Activated CD8-positive, alpha-beta memory T cell treated with anti-CD3 and anti-CD28 coated beads for 24 hours (primary cell): Measurements from ENCODE around the gene EPHX1.
A peak's percentile ranks its signal among the peaks of the same experiment; 100 is the strongest.

Experiments
- DNase-seq: peaks from one replicate; pipeline ENCODE4 v3.0.0-alpha.2; 2020

The EPHX1 gene

DNA sequence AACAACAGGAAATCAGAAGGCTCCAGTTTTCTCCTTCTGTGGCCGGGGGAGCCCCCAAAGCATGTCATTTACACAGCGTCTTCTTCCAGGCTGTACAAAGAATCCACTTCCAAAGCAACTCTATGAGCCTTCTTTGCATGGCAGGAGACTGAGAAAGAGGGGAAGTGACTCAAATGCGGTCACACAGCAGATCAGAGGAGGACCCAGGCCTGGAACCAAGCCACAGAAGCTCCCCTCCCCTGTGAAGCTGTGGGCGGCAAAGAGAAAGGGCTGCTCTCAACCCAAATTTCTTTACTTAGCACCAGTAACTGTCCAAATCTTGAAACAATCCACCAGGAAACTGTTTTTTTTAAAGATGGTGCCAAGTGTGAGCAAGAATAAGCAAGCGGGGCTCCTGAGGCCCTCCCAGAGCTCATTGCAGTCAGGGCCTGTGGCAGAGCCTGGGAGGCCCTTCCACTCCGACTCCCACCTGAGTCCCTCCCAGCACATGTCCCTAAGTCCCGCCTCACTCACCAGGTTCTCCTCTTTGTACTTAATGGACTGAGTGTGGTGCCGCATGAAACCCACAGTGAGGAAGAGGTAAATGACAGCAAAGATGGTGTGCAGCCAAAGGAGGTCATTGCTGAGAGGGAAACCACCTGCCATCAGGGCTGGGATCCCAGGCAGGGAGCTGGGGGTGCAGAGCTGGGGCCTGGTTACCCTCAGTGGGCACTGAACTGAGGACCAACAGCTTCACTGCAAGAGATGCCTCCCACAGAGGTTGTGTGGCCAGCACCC, 56.3 kb downstream of the EPHX1 start:
- peak; percentile 80 for DNase-seq

- DNase-seq: no peak
Observed at GRCh38 chr1:225866981-225867380, 57.1 kb downstream of the EPHX1 start.

DNA sequence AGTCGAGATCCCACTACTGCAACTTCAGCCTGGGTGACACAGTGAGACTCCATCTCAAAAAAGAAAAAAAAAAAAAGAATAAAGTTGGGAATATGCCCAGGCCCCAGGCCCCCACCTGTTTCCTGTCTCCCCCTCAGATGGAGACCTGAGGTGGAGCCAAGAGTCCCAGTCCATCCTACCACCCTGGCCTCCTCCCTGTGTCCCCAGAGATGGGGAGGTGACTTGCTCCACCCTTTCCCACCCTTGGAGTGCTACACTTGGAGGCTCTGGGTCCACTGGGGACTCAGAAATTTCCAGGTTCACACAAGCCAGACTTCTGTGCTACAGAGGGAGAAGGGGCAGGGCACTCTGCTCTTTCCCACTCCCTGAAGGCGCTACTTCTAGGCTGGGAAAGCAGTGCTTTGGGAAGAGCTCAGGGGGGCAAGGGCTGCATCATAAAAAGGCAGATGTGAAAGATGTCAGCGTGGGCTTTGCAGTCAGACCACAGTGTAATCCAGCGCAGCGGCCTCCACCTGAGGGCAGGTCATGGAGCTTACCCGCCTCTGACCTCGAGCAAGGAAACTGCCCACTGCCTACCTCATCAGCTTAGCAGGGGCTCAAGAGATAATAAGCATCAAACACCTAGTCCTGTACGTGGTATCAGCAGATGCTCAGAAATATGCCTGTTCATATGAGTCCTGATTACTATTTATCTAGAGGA, 58.9 kb downstream of the EPHX1 start:
- no peak for DNase-seq

DNA sequence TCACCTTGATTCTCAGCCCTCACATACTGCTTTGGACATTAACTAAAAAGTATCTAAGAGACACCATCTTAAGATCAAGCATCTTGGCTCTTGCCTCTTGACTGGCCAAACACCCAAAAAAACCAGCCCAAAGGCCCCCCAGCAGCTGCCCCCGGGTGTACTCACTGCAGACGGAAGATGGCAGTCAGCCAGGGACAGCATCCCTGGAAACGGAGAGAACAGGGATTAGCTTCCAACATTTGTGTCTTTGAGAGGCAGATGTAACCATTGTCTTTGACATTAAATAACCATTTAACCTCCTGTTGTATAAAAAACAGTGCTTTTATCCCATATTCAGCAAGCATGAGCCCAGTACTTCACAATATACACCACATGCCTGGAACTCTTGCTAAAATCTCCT, 61.0 kb downstream of the EPHX1 start:
- DNase-seq: no peak

- DNase-seq: no peak
Observed at GRCh38 chr1:225871359-225872074, 61.6 kb downstream of the EPHX1 start.

GRCh38 chr1:225872075-225872430, 62.1 kb downstream of the EPHX1 start:
- no peak for DNase-seq

DNA sequence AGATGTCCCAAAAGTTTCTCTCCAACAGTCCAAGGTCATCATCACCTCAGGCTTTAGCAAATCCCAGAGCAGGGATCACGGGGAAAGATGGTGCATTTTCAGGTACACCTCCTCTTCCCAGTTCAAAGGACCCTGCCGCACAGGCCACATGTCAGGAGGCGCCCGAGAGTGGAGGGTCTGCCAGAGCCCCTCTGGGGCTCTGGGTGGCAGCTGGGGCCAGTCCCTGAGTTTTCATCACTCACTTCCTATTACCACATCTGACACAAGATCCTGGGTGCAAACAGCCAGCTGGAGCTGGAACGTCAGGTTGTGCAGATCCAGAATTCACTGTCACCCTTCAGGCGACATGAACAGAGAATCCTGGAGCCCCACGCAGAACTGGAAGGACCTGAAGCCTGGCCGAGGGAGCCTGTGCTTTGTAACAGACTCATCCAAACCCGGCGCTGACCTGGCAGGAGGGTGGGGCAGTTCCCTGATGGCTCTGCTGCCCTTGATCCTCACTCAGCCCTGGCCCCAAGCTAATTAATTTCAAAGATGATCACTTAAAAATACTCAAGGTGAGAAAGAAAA, 63.4 kb downstream of the EPHX1 start:
- no peak for DNase-seq

- DNase-seq: no peak
Observed at GRCh38 chr1:225874431-225874830, 64.5 kb downstream of the EPHX1 start.

DNA sequence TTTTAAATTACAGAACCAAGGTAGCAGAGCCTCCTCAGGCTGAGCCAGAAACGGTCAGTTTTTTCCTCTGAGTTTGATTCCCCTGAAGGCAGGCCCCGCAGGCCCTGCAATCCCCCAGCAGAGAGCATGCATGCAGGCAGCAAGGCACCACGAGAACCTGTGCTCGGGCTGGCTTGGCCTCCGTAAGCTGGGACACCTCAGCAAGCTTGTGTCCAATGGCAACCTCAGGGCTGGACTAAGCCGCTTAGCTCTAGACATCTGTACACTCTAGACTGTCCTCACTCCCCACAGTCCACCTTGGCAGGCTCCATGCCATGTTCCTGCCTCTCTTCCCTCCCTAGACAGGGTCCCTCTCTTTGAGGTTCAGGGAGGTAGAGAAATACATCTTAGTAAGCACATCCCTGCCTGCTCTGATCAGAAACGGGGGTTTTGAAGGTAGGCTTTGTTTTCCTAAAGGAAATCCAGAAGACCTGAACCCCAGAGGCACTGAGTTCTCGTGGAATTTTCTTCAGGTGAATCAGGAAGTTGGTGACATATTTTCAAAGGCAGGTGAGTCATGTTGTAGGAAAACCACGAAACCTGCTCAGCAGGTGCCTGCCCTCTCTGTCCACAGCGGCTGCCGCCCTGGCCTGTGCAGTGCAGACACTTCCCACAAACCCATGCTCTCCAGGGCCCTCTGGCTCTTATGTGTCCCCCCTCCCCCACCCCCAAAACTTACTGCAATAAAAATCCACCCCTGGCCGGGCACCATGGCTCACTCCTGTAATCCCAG, 65.3 kb downstream of the EPHX1 start:
- DNase-seq: no peak

- no peak for DNase-seq
Observed at GRCh38 chr1:225876900-225877510, 67.1 kb downstream of the EPHX1 start.

- no peak for DNase-seq
Observed at GRCh38 chr1:225877580-225877979, 67.7 kb downstream of the EPHX1 start.

DNA sequence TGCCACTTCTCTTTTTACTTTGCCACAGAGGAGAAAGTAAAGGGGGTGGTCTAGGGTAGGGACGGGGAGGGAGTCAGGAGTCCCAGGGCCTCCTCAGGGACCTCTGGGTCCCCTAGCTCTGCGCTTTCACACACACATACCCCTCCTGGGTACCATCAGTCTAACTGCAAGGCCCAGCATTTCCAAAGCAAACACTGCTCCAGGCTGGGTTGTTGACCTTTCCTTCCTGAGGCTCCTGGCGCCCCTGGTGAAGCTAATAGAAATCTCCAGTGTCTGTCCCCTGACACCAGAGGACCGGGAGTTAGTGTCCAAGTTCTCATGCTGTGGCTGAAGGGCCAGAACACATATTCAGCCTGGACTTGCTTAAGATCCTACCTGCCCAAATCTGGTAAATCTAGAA, 68.4 kb downstream of the EPHX1 start:
- no peak for DNase-seq

DNA sequence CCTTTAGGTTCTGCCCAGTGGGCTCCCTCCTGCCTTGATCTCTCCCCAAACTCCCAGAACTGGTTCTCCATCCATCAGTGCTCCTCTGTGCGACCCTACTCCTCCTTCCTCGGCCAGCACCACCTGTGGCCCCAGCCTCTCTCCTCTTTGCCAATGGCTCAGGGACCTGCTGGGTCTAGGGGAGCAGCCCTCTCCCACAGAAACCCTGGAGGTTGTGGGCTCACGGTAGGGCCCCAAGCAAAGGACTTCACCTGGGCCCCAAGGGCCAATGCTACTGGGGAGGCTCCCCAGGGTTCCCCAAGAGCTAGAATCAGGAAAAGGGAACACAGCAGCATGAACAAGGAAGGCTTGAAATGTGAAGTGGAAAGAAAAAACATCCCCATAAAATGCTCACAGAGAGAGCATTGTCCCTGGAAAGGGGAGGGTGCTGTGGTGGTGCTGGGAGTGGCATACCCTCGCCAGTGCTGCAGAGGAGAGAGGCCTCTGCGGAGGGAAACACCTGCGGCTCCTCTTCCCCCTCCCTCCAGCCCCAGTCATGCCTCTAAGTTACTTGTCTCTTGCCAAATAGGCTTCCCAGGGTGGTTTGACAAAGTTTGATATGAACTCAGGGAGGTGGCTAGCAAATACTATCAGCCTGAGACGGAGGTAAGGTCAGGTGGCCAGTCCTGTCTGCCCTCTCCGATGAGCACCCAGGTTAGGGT, 69.7 kb downstream of the EPHX1 start:
- no peak for DNase-seq

- no peak for DNase-seq
Observed at GRCh38 chr1:225880222-225880588, 70.3 kb downstream of the EPHX1 start.

DNA sequence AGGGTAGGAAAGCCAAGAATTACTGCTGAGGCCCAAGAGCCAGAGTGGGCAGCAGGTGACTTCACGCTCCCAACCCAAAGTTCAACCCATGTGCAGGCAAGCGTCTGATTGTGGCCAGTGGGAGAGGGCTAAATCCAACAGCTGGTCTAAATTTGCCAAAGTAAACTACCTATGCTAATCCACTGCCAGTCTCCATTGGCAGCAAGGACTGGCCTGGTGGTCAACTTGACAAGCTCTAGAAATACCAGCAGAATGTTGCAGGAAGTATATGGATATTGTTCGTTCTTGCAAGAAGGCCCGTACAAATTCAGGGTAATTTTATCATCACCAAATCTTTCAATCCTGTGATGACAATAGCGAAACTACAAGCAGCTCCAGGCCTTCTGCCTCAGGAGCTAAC, 70.7 kb downstream of the EPHX1 start:
- DNase-seq: no peak

DNA sequence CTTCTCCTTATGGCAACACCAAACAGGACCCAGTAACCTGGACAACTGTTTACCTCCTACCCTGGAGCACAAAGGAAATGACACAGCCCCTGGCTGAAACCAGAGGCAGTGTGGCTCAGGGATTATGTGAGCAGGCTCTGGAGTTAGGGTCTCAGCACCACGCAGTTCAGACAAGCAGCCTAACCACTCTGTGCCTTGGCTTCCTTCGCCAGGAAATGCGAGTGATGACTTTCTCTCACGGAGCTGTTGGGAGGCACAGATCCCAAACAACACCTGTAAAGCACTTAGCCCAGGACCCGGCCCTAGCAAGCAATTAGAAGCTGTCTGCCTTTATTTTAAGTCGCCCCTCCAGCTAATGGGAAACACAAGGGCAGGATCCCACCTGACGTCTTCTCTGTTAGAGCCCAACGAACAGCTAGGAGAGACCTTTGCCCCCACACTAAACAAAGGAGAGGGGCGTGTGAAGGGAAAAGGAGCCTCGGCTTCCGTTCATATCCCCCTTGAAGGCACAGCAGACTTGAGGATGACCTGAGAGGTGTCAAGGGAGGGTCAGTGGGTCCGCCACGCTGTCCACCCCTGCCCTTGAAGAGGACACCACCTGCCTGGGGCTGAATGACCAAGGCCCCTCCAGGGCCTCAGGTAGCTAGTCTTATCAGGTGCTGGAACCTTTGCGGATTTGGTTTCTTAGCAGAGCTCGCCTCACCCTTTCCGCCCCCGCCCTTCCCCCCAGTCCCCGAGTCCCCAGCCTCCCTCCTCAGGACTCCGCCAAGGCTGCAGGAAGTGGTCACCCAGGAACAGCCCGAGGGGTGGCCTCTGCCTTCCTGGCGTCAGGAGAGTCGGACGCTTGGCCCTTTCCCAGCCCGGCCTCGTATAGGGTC, 71.4 kb downstream of the EPHX1 start:
- DNase-seq: peak; percentile 73

- DNase-seq: peak; percentile 94
Observed at GRCh38 chr1:225881959-225882693, 72.2 kb downstream of the EPHX1 start, which contains the start of gene TMEM63A. Gene TMEM63A, minus strand, starts transcription at chr1:225882380. Its CDS starts 4,800 bp downstream, at chr1:225877580.

DNA sequence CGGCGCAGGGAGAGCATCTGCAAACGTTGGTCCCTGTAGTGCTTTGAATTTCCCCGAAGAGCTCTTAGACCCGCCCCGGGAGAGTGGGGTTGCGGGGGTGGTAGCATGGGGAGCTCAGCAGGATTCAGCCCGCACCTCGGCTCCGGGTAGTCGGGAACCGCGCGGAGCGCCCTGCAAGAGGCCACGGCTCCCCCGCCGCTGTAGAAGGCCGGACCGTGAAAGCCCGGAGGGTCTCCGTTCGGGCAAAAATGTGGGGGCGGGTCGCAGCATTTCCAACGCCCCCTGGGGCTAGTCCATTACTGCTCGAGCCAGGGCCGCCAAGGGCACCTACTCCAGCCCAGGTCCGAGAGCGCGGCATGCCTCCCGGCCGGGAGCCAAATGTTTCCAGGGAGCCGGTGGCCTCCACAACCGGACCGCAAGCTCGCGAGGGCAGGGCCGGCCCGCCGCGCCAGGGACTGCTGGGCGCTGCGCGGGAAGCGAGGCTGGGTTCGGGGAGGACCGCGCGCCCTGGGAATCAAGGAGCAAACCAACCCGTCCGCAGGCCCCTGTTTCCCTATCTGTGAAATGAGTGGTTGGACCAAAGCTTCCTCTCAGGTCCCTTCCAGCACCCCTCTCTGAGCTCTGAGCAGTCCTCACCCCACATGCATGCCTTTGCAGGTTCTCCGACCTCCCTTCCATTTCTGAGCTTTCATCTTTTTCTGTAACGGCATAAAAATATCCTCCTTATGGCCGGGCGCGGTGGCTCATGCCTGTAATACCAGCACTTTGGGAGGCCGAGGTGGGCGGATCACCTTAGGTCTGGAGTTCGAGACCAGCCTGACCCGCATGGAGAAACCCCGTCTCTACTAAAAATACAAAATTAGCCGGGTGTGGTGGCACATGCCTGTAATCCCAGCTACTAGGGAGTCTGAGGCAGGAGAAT, 73.0 kb downstream of the EPHX1 start:
- DNase-seq: peak; percentile 75
